AG09309 (cell line): ENCODE results near the gene KLF6.

Experiments
- DNase-seq: peaks from one replicate; pipeline ENCODE4 v3.0.0-alpha.2; 2010; ENCODE audit warnings: low read depth
- H3K4me3 ChIP-seq: 2 replicates; pipeline ENCODE4 v1.5.1; 2011; ENCODE audit warnings: mild to moderate bottlenecking, low read depth, low read length, moderate library complexity; ENCODE audit not compliant: control insufficient read depth
- TF ChIP-seq, protein P1 (sequence below): IDR thresholded peaks from 2 replicates; pipeline ENCODE4 v1.5.1; 2011; ENCODE audit warnings: mild to moderate bottlenecking, low read depth, low read length, inconsistent platforms; ENCODE audit not compliant: insufficient read depth, control insufficient read depth; ENCODE audit errors: missing control alignments

KLF6 gene

DNA sequence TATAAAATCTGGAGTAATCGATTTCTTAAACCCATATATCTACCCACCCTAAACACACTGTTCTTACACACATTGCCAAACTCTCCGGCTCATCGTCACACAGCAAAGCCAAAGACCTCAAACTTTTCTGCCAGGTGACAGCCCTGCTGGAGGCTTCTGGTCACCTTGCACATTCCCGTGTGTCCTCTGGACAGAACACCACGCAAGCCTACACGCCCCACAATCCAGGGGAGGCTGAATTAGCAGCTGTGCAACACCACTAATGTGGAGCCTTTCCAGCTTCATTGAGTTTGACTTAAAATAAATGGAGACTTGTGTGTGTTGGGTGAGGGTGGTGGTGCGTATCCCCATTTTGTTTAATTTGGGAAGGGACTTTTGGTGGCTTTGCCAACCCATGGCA lies 38.4 kb downstream of the KLF6 start:
- DNase-seq: no peak
- H3K4me3 ChIP-seq: no peak overlapping the region
- TF ChIP-seq, protein P1, sequence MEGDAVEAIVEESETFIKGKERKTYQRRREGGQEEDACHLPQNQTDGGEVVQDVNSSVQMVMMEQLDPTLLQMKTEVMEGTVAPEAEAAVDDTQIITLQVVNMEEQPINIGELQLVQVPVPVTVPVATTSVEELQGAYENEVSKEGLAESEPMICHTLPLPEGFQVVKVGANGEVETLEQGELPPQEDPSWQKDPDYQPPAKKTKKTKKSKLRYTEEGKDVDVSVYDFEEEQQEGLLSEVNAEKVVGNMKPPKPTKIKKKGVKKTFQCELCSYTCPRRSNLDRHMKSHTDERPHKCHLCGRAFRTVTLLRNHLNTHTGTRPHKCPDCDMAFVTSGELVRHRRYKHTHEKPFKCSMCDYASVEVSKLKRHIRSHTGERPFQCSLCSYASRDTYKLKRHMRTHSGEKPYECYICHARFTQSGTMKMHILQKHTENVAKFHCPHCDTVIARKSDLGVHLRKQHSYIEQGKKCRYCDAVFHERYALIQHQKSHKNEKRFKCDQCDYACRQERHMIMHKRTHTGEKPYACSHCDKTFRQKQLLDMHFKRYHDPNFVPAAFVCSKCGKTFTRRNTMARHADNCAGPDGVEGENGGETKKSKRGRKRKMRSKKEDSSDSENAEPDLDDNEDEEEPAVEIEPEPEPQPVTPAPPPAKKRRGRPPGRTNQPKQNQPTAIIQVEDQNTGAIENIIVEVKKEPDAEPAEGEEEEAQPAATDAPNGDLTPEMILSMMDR: no peak

DNA sequence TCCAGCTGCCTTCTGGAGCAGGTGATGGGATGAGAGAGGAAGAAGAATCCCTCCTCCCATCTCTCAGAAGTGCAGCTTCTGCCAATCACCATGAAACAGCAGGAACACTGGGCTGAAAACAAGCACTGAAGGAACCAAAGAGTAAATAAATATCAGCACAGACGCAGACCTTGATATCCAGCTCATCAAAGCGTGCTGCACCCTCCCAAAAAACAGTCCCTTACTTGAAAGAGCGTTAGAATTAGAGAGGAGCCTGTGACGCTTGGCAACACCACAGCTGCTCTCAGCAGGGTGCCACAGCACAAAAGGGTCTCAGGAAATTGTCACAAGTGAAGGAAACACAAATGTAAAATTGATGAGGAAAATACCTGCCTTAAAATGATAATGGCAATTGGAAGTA lies 39.5 kb downstream of the KLF6 start:
- TF ChIP-seq, protein P1: no peak
- no peak for DNase-seq
- H3K4me3 ChIP-seq: no peak overlapping the region

DNA sequence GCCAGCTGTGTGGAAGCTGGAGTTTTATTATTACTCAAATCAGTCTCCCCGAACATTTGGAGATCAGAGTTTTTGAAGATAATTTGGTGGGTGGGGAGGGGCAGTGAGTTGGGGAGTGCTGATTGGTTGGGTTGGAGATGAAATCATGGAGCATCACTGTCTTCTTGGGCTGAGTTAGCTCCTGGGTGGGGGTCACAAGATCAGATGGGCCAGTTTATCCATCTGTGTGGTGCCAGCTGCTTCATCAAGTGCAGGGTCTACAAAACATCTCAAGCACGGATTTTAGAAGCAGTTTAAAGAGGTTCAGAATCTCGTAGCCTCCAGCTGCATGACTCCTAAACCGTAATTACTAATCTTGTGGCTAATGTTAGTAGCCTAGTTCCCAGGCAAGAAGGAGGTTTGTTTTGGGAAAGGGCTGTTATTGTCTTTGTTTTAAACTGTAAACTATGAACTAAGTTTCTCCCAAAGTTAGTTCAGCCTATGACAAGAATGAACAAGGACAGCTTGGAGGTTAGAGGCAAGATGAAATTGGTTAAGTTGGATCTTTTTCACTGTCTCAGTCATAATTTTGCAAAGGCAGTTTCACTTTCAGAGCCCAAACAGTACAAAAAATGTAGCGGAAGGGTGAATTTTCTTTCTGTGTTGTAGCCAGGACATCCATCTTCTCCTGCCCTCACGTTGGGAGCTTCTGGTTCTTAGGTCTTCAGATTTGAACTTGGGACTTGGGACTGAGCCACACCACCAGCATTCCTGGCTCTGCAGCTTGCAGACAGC lies 43.1 kb downstream of the KLF6 start:
- H3K4me3 ChIP-seq: no peak overlapping the region
- DNase-seq: no peak
- TF ChIP-seq, protein P1: no peak

DNA sequence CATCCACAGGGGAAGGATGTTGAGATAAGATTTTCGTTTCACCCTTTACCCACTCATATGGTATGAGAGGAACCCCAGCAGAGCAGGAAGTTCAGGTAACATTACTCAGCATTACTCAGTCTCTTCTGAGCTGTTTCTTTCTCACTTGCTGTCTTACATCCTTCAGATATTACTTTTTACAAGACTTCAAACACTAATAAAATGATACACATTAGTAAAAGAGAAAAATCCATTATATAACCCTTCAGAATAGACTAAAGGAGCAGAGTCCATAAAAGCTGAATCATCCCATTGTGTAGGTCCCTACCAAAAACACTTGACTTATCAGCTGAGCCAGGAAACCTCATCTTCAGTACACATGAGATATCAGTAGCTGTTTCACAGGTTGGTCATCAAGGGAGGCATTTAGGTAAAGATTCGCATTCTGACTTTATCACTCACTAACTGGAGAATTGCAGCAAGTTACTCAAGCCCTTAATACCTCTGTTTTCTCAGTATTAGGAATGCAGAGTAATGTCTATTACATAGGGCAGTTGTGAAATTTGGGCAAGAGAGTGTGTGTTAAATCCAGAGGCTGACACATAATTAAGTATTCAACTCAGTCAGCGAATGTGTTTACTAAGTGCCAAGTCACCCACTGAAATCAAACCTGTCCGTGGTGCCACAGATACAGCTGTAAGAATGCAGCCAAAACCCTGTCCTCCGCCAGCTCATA lies 44.7 kb downstream of the KLF6 start:
- TF ChIP-seq, protein P1: no peak
- DNase-seq: peak; percentile 55

DNA sequence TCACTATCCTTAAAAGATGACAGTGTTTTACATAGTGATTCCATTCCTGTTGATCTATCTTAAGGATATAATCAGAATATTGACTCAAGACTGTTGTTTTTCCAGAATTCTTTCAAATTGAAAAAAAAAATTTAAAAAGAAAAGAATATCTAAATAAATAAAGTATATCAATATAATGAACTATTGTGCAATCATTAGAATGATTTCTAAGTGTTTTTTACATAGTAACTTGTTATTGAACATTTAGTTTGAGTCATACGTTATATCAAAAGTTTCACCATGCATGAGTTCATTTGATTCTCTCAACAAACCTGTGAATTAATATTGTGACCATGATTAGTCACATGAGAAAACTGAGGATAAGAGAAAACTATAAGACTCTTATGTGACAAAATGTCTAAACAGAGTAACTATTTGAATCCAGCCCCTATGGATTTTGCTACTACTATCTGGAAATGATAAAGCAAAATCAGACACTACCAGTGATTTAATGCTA lies 46.1 kb downstream of the KLF6 start:
- TF ChIP-seq, protein P1: no peak
- no peak for DNase-seq
- H3K4me3 ChIP-seq: no peak overlapping the region

More for the DNA sequence above, 44.7 kb downstream of the KLF6 start:
- H3K4me3 ChIP-seq: no peak overlapping the region

DNA sequence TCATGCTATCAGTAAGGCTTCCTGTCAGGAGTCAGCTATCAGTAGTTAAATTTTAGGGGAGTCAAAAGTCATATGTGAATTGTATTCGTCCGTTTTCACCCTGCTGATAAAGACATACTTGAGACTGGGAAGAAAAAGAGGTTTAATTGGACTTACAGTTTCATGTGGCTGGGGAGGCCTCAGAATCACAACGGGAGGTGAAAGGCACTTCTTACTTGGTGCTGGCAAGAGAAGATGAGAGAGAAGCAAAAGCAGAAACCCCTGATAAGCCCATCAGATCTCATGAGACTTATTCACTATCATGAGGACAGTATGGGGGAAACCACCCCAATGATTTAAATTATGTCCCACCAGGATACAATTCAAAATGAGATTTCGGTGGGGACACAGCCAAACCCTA lies 47.1 kb downstream of the KLF6 start:
- TF ChIP-seq, protein P1: no peak
- no peak overlapping the region for H3K4me3 ChIP-seq
- no peak for DNase-seq
